ENCODE measurements around the gene CTIF.

CTIF gene

GRCh38 chr18:48875942-48876511 is 337.2 kb downstream of the CTIF start:
- ATAC-seq = no peak

- ATAC-seq = no peak
These were observed 337.8 kb downstream of the CTIF start for GRCh38 chr18:48876590-48876989.

- no peak for ATAC-seq
These were observed 339.1 kb downstream of the CTIF start for GRCh38 chr18:48877941-48878340.

GRCh38 chr18:48878471-48878870 is 339.6 kb downstream of the CTIF start:
- ATAC-seq = no peak

GRCh38 chr18:48879008-48879431 is 340.2 kb downstream of the CTIF start:
- no peak for ATAC-seq

GRCh38 chr18:48880931-48881330 is 342.1 kb downstream of the CTIF start:
- ATAC-seq = no peak

- ATAC-seq = no peak
These were observed 343.5 kb downstream of the CTIF start for GRCh38 chr18:48882379-48882778.

GRCh38 chr18:48884306-48884705 is 345.5 kb downstream of the CTIF start:
- ATAC-seq = no peak

GRCh38 chr18:48884771-48885170 is 345.9 kb downstream of the CTIF start:
- ATAC-seq = no peak

- no peak for ATAC-seq
These were observed 346.6 kb downstream of the CTIF start for GRCh38 chr18:48885266-48885923.

GRCh38 chr18:48885924-48886400 is 347.1 kb downstream of the CTIF start:
- no peak for ATAC-seq

GRCh38 chr18:48886520-48887293 is 347.9 kb downstream of the CTIF start:
- ATAC-seq = no peak

GRCh38 chr18:48887294-48887904 is 348.6 kb downstream of the CTIF start:
- ATAC-seq = no peak

- ATAC-seq = no peak
These were observed 349.3 kb downstream of the CTIF start for GRCh38 chr18:48887905-48888772.

- ATAC-seq = no peak
These were observed 349.9 kb downstream of the CTIF start for GRCh38 chr18:48888773-48889080.

GRCh38 chr18:48889115-48889941 is 350.5 kb downstream of the CTIF start:
- no peak for ATAC-seq

GRCh38 chr18:48889981-48890762 is 351.3 kb downstream of the CTIF start:
- no peak for ATAC-seq

- ATAC-seq = no peak
These were observed 352.9 kb downstream of the CTIF start for GRCh38 chr18:48891721-48892120.

GRCh38 chr18:48892146-48892855 is 353.5 kb downstream of the CTIF start:
- ATAC-seq = no peak

- no peak for ATAC-seq
These were observed 354.3 kb downstream of the CTIF start for GRCh38 chr18:48893061-48893607.

All from activated CD4-positive, CD25-positive, alpha-beta regulatory T cell treated with anti-CD3 and anti-CD28 coated beads, Interleukin-2, amount 50 U/mL, for 24 hours (primary cell).